Prostate gland (tissue), 2 donors: ENCODE data around the gene LYPD8. TPM values are rescaled to one million over a fixed set of nuclear protein-coding genes. Genes with fewer than 3 reads are reported as not detected.

Source experiments
- DNase-seq: peaks from one replicate; pipeline ENCODE4 v3.0.0-alpha.2; 2019; ENCODE audit warnings: low spot score
- H3K27ac ChIP-seq, 2 donors: fragments of 200-600 bp; sonication (generic); 2 replicates each; pipeline ENCODE4 v1.5.1; 2017 to 2019
- H3K27me3 ChIP-seq: fragments of 200-600 bp; sonication (generic); replicated peaks from 2 replicates; pipeline ENCODE4 v1.5.1; 2019; ENCODE audit not compliant: insufficient read depth
- H3K36me3 ChIP-seq, 2 donors: fragments of 200-600 bp; sonication (generic); 1 replicate in 1 of 2; 2 replicates in 1 of 2; pipeline versions ENCODE4 v1.5.1 to v1.8.1; 2017 to 2019
- H3K4me1 ChIP-seq: fragments of 200-600 bp; sonication (generic); replicated peaks from 2 replicates; pipeline ENCODE4 v1.5.1; 2019
- H3K4me3 ChIP-seq, 2 donors: fragments of 200-600 bp; sonication (generic); 2 replicates each; pipeline ENCODE4 v1.5.1; 2017 to 2019
- H3K9me3 ChIP-seq: fragments of 200-600 bp; sonication (generic); 2 replicates; pipeline ENCODE4 v1.5.1; 2017
- POLR2A ChIP-seq: fragments of 450-650 bp; IDR thresholded peaks from one replicate; pipeline ENCODE4 v1.6.1; 2016; ENCODE audit warnings: antibody characterized with exemption, mild to moderate bottlenecking
- POLR2AphosphoS5 ChIP-seq: sonication (generic); formaldehyde crosslinking; IDR thresholded peaks from one replicate; pipeline ENCODE4 v1.6.1; 2017; ENCODE audit warnings: antibody characterized with exemption
- WGBS: methylation state at CpG from one replicate; pipeline ENCODE4 v1.1.5; 2018; 5-methylcytosine and 5-hydroxymethylcytosine counted together
- intact Hi-C: fragments of 100-400 bp; cut with DNase I; formaldehyde crosslinking; loops from one replicate; pipeline ENCODE4 v1.14.2; 2022
- total RNA-seq, 2 donors: library from RNA; depleted of rRNA; stranded (reverse); fragments of >200 nt; gene quantifications; one replicate each; pipeline ENCODE4 v1.1.0, GENCODE V29; 2016
- TF ChIP-seq, protein P1 (sequence below), 4 experiments: fragments of 200-600 bp in 2 of 4; fragments of 450-650 bp in 2 of 4; sonication (generic) in 2 of 4; IDR thresholded peaks; 1 replicate in 3 of 4; 2 replicates in 1 of 4; pipeline ENCODE4 v1.5.1; 2016 to 2019; ENCODE audit warnings: antibody characterized with exemption in 4 of 4, mild to moderate bottlenecking in 2 of 4, moderate library complexity in 2 of 4

The LYPD8 gene
- total RNA-seq, 2 donors from 2014 or later, result not detected

DNA sequence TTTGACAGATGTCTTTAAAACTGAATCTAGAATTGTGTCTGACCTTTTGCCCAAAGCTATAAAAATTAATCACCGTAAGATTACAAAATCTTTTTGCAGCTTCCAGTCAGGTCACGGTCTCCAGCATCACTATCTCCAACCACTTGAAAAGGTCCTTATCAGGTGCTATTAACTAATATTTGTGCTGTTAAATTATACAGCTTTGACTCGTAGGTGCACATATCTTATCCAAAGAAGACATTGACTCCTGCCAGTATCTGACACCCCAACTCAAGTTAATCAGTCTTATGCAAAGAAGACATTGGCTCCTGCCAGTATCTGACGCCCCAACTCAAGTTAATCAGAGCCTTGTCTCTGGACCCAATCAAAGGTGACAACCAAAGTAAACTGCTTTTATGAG is 19.9 kb upstream of the LYPD8 start:
- Histone ChIP-seq H3K27ac (no peak overlapping the region), H3K27me3 (no peaks in the 10 kb centered on the region), H3K9me3 (no peaks in the 10 kb centered on the region), H3K4me1 (no peaks in the 10 kb centered on the region), H3K4me3 (no peak overlapping the region), H3K36me3 (no peaks in the 10 kb centered on the region)
- DNase-seq, result no peak
- TF ChIP-seq POLR2AphosphoS5 (no peak), POLR2A (no peak)
- TF ChIP-seq, protein P1, sequence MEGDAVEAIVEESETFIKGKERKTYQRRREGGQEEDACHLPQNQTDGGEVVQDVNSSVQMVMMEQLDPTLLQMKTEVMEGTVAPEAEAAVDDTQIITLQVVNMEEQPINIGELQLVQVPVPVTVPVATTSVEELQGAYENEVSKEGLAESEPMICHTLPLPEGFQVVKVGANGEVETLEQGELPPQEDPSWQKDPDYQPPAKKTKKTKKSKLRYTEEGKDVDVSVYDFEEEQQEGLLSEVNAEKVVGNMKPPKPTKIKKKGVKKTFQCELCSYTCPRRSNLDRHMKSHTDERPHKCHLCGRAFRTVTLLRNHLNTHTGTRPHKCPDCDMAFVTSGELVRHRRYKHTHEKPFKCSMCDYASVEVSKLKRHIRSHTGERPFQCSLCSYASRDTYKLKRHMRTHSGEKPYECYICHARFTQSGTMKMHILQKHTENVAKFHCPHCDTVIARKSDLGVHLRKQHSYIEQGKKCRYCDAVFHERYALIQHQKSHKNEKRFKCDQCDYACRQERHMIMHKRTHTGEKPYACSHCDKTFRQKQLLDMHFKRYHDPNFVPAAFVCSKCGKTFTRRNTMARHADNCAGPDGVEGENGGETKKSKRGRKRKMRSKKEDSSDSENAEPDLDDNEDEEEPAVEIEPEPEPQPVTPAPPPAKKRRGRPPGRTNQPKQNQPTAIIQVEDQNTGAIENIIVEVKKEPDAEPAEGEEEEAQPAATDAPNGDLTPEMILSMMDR (IDR thresholded peaks at IDR 0.05), result no peak
- 64% methylated on average over 4 of the region's 4 CpGs for WGBS
- intact Hi-C loops, result no loop called here

DNA sequence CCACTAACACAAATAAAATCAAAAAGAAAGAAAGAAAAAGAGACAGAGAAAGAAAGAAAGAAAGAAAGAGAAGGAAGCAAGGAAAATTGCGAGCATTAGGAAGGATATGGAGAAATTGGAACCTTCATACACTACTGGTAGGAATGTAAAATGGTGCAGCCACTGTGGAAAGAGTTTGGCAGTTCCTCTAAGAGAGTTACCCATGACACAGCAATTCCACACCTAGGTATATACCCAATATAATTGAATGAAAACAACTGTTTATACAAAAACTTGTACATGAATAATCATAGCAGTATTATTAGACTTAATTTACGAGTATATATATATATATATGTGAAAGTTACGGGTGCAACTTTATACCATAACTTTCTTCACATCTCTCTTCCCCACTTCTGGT is 4.1 kb upstream of the LYPD8 start:
- 83% methylated on average over 3 of the region's 3 CpGs for WGBS
- no peak for DNase-seq
- intact Hi-C loops, result no loop called here

DNA sequence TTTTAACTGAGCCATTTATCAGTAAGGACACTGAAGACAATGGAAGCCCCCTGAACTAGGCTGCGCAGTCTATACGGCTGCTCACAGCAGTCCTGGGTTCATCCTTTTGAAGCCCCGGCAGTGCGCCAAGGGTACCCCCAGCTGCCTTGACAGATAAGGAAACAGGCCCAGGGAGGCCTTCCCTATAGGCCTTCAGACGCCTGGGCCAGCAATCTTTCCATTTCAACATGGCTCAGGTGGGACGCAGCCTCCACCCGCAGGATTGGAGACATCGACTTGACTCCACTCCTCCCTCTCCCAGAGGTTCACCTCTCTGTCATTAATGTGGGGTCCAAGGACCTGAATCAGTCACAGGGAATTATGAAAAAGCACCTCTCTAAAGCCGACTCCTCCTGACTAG is 2.8 kb upstream of the LYPD8 start:
- no peaks in the 10 kb centered on the region for H3K9me3 ChIP-seq
- H3K4me1 ChIP-seq, result no peaks in the 10 kb centered on the region
- WGBS, result 94% methylated on average over 9 of the region's 9 CpGs
- intact Hi-C loops, result no loop called here
- H3K4me3 ChIP-seq, result no peak overlapping the region
- no peak overlapping the region for H3K27ac ChIP-seq
- no peak for DNase-seq
- no peaks in the 10 kb centered on the region for H3K27me3 ChIP-seq
- TF ChIP-seq, protein P1 (IDR thresholded peaks at IDR 0.05), result no peak
- TF ChIP-seq POLR2A, result no peak
- TF ChIP-seq POLR2AphosphoS5, result no peak
- H3K36me3 ChIP-seq, result no peaks in the 10 kb centered on the region

More for the DNA sequence above, 4.1 kb upstream of the LYPD8 start:
- H3K27me3 ChIP-seq, result no peaks in the 10 kb centered on the region
- H3K4me3 ChIP-seq, result no peak overlapping the region
- H3K27ac ChIP-seq, result no peak overlapping the region
- no peaks in the 10 kb centered on the region for H3K36me3 ChIP-seq
- TF ChIP-seq, protein P1 (IDR thresholded peaks at IDR 0.05), result no peak
- TF ChIP-seq POLR2A (no peak), POLR2AphosphoS5 (no peak)
- H3K9me3 ChIP-seq, result no peaks in the 10 kb centered on the region
- H3K4me1 ChIP-seq, result no peaks in the 10 kb centered on the region

DNA sequence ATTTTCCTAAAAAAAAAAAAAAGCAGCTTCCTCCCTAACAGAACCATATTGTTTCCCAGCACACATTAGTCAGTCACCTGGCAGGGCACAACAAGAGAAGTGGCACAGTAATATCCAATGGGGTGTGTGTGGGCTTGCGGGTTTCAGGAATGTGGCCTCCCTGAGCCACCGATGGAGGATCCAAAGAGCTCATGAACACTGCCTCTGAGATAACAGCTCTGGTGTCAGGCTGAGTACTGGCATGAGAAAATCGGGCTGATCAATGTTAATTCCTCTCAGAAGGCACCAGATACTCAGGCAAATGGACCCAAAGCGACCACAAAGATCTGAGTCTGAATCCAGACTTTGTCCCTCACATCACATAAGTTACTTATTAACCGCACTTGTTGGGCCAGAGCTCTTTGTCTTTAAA is 2.2 kb upstream of the LYPD8 start:
- Histone ChIP-seq H3K4me3 (no peak overlapping the region), H3K9me3 (no peaks in the 10 kb centered on the region), H3K27ac (no peak overlapping the region), H3K27me3 (no peaks in the 10 kb centered on the region), H3K36me3 (no peaks in the 10 kb centered on the region), H3K4me1 (no peaks in the 10 kb centered on the region)
- TF ChIP-seq, protein P1 (IDR thresholded peaks at IDR 0.05), result no peak
- TF ChIP-seq POLR2AphosphoS5, result no peak
- TF ChIP-seq POLR2A, result no peak
- intact Hi-C loops, result no loop called here
- WGBS, result 67% methylated on average over 5 of the region's 5 CpGs
- DNase-seq, result no peak

DNA sequence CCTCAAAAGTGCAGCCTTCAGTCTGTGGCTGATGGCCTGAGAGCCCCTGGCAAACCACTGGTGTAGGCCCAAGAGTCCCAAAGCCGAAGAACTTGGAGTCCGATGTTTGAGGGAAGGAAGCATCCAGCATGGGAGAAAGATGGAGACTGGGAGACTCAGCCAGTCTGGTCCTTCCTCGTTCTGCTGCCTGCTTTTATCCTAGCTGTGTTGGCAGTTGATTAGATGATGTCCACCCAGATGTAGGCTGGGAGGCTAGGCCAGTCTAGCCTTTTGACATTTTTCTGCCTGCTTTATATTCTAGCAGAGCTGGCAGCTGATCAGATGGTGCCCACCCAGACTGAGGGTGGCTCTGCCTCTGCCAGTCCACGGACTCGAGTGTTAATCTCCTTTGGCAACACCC is 1.1 kb upstream of the LYPD8 start:
- no peaks in the 10 kb centered on the region for H3K36me3 ChIP-seq
- WGBS, result 71% methylated on average over 5 of the region's 5 CpGs
- H3K4me3 ChIP-seq, result no peak overlapping the region
- no peaks in the 10 kb centered on the region for H3K27me3 ChIP-seq
- no peak overlapping the region for H3K27ac ChIP-seq
- H3K9me3 ChIP-seq, result no peaks in the 10 kb centered on the region
- TF ChIP-seq POLR2AphosphoS5 (no peak), POLR2A (no peak)
- TF ChIP-seq, protein P1 (IDR thresholded peaks at IDR 0.05), result no peak
- no peak for DNase-seq
- H3K4me1 ChIP-seq, result no peaks in the 10 kb centered on the region
- intact Hi-C loops, result no loop called here
